HEK293T (cell line): ENCODE measurements around the gene ASAP3.

Experiments
- BHLHE40 ChIP-seq: fragments of 450-650 bp; IDR thresholded peaks from 2 replicates; pipeline ENCODE4 v1.6.1; 2016; ENCODE audit warnings: mild to moderate bottlenecking, moderate library complexity, borderline replicate concordance
- CTBP1 ChIP-seq: fragments of 450-650 bp; IDR thresholded peaks from 2 replicates; pipeline ENCODE4 v1.6.1; 2016; ENCODE audit warnings: borderline replicate concordance
- HDGF ChIP-seq: fragments of 450-650 bp; IDR thresholded peaks from 2 replicates; pipeline ENCODE4 v1.6.1; 2017; ENCODE audit warnings: antibody characterized with exemption, borderline replicate concordance
- L3MBTL2 ChIP-seq: fragments of 450-650 bp; conservative IDR thresholded peaks from 2 replicates; pipeline ENCODE4 v1.6.1; 2016; ENCODE audit warnings: mild to moderate bottlenecking
- SUZ12 ChIP-seq: fragments of 450-650 bp; IDR thresholded peaks from 2 replicates; pipeline ENCODE4 v1.6.1; 2016; ENCODE audit warnings: mild to moderate bottlenecking
- ZNF384 ChIP-seq: fragments of 450-650 bp; IDR thresholded peaks from 2 replicates; pipeline ENCODE4 v1.6.1; 2016

DNA sequence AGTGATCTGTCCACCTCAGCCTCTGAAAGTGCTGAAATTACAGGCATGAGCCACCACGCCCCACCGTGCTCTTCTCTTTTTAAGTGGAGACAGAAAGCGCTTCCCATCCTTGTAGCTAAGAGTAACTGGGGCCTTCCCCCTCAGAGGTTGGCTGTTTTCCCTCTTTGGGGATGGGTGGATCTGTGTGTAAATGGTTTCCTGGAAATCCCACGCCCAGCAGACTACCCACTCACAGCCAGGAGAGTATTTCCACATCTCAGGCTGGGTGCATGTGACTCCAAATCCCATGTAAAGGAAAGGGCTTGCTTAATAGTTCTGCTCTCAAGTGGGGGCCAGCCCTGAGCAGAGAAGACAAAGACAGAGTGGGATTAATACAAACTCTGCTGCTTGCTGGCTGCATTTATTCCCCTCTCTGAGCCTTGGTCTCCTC is 39.9 kb downstream of the ASAP3 start:
- no peak for TF ChIP-seq HDGF
- TF ChIP-seq ZNF384, result no peak
- no peak for TF ChIP-seq L3MBTL2
- no peak for TF ChIP-seq SUZ12
- TF ChIP-seq CTBP1, result no peak
- no peak for TF ChIP-seq BHLHE40
